ENCODE measurements around the gene GSAP.

DNA sequence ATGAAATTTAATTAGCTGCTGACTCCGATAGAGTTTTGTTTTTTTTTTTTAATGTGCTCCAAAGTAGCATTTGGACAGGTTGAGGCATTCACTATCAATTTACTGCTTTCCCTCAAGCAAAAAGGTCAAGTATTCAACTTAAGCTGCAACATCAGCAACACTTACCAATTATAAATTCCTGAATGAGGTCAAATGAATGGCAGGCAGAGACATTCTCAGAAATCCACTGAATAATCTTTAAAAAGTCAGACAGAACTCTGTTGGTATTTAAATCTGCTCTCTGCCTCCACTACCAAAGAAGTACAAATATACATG is 62.8 kb downstream of the GSAP start:
- TF ChIP-seq, protein P1, sequence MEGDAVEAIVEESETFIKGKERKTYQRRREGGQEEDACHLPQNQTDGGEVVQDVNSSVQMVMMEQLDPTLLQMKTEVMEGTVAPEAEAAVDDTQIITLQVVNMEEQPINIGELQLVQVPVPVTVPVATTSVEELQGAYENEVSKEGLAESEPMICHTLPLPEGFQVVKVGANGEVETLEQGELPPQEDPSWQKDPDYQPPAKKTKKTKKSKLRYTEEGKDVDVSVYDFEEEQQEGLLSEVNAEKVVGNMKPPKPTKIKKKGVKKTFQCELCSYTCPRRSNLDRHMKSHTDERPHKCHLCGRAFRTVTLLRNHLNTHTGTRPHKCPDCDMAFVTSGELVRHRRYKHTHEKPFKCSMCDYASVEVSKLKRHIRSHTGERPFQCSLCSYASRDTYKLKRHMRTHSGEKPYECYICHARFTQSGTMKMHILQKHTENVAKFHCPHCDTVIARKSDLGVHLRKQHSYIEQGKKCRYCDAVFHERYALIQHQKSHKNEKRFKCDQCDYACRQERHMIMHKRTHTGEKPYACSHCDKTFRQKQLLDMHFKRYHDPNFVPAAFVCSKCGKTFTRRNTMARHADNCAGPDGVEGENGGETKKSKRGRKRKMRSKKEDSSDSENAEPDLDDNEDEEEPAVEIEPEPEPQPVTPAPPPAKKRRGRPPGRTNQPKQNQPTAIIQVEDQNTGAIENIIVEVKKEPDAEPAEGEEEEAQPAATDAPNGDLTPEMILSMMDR (IDR thresholded peaks at IDR 0.05): no peak
- TF ChIP-seq TEAD4 (IDR thresholded peaks at IDR 0.05; ENCODE audit: borderline replicate concordance, insufficient read depth) (no peak), EZH2phosphoT487 (IDR thresholded peaks at IDR 0.05; ENCODE audit: borderline replicate concordance, low read depth) (no peak), YY1 (IDR thresholded peaks at IDR 0.05; ENCODE audit: low read depth) (no peak), EP300 (IDR thresholded peaks at IDR 0.05; ENCODE audit: borderline replicate concordance in 1 of 2, low read depth in 1 of 2, low read length in 1 of 2) (peak in 1 of 2 experiments; percentile 46; a peak in 2 of 4 replicates)
